Gastrocnemius medialis (tissue), 4 donors: Measurements from ENCODE around the gene CD96. TPM values are rescaled to one million over a fixed set of nuclear protein-coding genes. Genes with fewer than 3 reads are reported as not detected.

ENCODE experiments used
- ATAC-seq, 2 donors: fragments of 150-250 bp; one replicate each; pipeline ENCODE4 v1.9.1; 2016
- DNase-seq, 2 donors: peaks; one replicate each; pipeline ENCODE4 v3.0.0-alpha.2; 2019
- H3K27ac ChIP-seq, 4 donors: fragments of 200-600 bp; sonication (generic); 1 replicate in 1 of 4; 2 replicates in 3 of 4; pipeline ENCODE4 v1.5.1; 2016 to 2018; ENCODE audit warnings: mild to moderate bottlenecking in 2 of 4, moderate library complexity in 1 of 4
- H3K27me3 ChIP-seq, 3 donors: fragments of 200-600 bp; sonication (generic) in 2 of 3; 1 replicate in 1 of 3; 2 replicates in 2 of 3; pipeline versions ENCODE4 v1.5.1 to v1.6.0; 2016 to 2019; ENCODE audit warnings: mild to moderate bottlenecking in 1 of 3, moderate library complexity in 1 of 3
- H3K36me3 ChIP-seq, 2 donors: fragments of 200-600 bp; sonication (generic) in 1 of 2; one replicate each; pipeline ENCODE4 v1.5.1; 2017 to 2018
- H3K4me1 ChIP-seq, 2 donors: fragments of 200-600 bp; sonication (generic) in 1 of 2; one replicate each; pipeline ENCODE4 v1.5.1; 2016 to 2017; ENCODE audit warnings: mild to moderate bottlenecking in 2 of 2
- H3K4me3 ChIP-seq, 4 donors: fragments of 200-600 bp; sonication (generic) in 3 of 4; 1 replicate in 1 of 4; 2 replicates in 3 of 4; pipeline ENCODE4 v1.5.1; 2016 to 2019; ENCODE audit warnings: mild to moderate bottlenecking in 2 of 4
- H3K9me3 ChIP-seq, 3 donors: fragments of 200-600 bp; sonication (generic) in 2 of 3; 1 replicate in 1 of 3; 2 replicates in 2 of 3; pipeline ENCODE4 v1.5.1; 2016 to 2019
- POLR2A ChIP-seq, 2 donors: fragments of 450-650 bp; IDR thresholded peaks; one replicate each; pipeline ENCODE4 v1.6.1; 2017; ENCODE audit warnings: antibody characterized with exemption in 2 of 2, mild to moderate bottlenecking in 2 of 2, moderate library complexity in 2 of 2
- in situ Hi-C, 4 donors: fragments of 200-750 bp; cut with MboI; loops; one replicate each; pipeline versions ENCODE4 v1.15.0 to v1.8.0; 2017; ENCODE audit warnings: low sequenced_read_pairs in 4 of 4
- intact Hi-C: fragments of 100-400 bp; cut with DNase I; formaldehyde crosslinking; loops from one replicate; pipeline ENCODE4 v1.15.1; 2023; ENCODE audit warnings: low total_unique reads
- total RNA-seq, 4 donors: library from RNA; depleted of rRNA; stranded (reverse); fragments of >200 nt; gene quantifications; one replicate each; pipeline versions ENCODE4 v1.1.0 to v1.2.3, GENCODE V29; 2016
- TF ChIP-seq, protein P1 (sequence below), 5 experiments: fragments of 450-650 bp in 3 of 5; fragments of 200-600 bp in 2 of 5; sonication (generic) in 2 of 5; IDR thresholded peaks in 4 of 5; conservative IDR thresholded peaks in 1 of 5; 1 replicate in 4 of 5; 2 replicates in 1 of 5; pipeline ENCODE4 v1.5.1; 2016 to 2019; ENCODE audit warnings: antibody characterized with exemption in 5 of 5, mild to moderate bottlenecking in 3 of 5, moderate library complexity in 3 of 5

The CD96 gene, protein sequence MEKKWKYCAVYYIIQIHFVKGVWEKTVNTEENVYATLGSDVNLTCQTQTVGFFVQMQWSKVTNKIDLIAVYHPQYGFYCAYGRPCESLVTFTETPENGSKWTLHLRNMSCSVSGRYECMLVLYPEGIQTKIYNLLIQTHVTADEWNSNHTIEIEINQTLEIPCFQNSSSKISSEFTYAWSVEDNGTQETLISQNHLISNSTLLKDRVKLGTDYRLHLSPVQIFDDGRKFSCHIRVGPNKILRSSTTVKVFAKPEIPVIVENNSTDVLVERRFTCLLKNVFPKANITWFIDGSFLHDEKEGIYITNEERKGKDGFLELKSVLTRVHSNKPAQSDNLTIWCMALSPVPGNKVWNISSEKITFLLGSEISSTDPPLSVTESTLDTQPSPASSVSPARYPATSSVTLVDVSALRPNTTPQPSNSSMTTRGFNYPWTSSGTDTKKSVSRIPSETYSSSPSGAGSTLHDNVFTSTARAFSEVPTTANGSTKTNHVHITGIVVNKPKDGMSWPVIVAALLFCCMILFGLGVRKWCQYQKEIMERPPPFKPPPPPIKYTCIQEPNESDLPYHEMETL
- total RNA-seq, result under 1 TPM in 1 of 4 donors, not detected in 3; 0.85 TPM

DNA sequence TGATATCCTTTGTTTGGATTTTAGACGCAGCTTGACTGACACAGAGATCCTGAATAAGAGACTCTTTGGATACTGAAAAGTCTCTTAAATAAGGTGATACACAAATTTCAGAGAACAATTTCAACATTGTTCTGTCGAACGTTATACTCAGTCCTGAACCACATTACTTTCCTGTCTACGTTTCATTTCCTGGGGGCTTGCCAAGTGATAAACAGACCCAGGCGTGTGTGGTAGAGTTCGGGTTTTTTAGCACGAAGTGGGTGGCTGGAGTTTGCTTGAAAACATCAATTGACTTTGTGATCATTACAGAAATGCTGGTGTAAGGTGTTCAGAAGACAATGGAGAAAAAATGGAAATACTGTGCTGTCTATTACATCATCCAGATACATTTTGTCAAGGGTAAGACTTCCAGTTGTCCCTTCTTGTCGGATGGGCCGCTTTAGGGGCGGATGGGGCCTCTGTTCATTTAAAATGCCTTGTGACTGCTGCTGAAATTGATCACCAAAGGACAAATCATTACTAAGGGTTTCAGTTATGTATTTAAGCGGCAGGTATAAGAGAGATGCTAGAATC, at the start of gene CD96:
Gene CD96 (plus strand): TSS at position 287 of the 573 bp plus-strand sequence. CDS start 52 bp downstream, at position 339.
- H3K36me3 ChIP-seq, result no peaks in the 10 kb centered on the region
- H3K9me3 ChIP-seq, result no peaks in the 10 kb centered on the region
- no peak within 1 kb of the TSS for H3K4me3 ChIP-seq
- ATAC-seq, result no peak
- TF ChIP-seq POLR2A (IDR thresholded peaks at IDR 0.05), result no peak
- TF ChIP-seq, protein P1, sequence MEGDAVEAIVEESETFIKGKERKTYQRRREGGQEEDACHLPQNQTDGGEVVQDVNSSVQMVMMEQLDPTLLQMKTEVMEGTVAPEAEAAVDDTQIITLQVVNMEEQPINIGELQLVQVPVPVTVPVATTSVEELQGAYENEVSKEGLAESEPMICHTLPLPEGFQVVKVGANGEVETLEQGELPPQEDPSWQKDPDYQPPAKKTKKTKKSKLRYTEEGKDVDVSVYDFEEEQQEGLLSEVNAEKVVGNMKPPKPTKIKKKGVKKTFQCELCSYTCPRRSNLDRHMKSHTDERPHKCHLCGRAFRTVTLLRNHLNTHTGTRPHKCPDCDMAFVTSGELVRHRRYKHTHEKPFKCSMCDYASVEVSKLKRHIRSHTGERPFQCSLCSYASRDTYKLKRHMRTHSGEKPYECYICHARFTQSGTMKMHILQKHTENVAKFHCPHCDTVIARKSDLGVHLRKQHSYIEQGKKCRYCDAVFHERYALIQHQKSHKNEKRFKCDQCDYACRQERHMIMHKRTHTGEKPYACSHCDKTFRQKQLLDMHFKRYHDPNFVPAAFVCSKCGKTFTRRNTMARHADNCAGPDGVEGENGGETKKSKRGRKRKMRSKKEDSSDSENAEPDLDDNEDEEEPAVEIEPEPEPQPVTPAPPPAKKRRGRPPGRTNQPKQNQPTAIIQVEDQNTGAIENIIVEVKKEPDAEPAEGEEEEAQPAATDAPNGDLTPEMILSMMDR (IDR thresholded peaks at IDR 0.05 in 4 of 5, conservative IDR thresholded peaks at IDR 0.05 in 1 of 5), result no peak
- DNase-seq, result no peak
- H3K27me3 ChIP-seq, result peaks cover 0 to 4% (median 0%) of the 10 kb centered on the region in 3 donors
- intact Hi-C loops (no loop called here), in situ Hi-C loops (no loop called here)
- H3K4me1 ChIP-seq, result no peaks in the 10 kb centered on the region
- H3K27ac ChIP-seq, result no peak within 1 kb of the TSS

DNA sequence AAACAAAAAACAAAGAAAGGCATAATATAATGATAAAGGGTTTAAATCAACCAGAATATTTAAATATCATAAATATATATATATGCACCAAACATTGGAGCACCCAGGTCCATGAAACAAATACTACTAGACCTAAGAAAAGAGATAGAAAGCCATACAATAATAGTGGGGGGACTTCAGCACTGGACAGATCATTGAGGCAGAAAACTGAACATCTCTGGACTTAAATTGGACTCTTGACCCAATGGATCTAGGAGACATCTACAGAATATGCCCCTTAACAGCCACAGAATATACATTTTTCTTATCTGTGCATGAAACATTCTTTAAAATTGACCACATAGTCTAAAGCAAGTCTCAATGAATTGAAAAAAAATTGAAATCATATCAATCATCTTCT, 48.7 kb upstream of the CD96 start:
- Histone ChIP-seq H3K27me3 (no peaks in the 10 kb centered on the region), H3K4me1 (no peaks in the 10 kb centered on the region), H3K27ac (no peak overlapping the region), H3K9me3 (no peaks in the 10 kb centered on the region), H3K36me3 (no peaks in the 10 kb centered on the region), H3K4me3 (no peak overlapping the region)
- ATAC-seq, result no peak
- intact Hi-C loops (no loop called here), in situ Hi-C loops (no loop called here)
- TF ChIP-seq POLR2A (IDR thresholded peaks at IDR 0.05), result no peak
- TF ChIP-seq, protein P1 (IDR thresholded peaks at IDR 0.05 in 4 of 5, conservative IDR thresholded peaks at IDR 0.05 in 1 of 5), result no peak
- DNase-seq, result no peak

DNA sequence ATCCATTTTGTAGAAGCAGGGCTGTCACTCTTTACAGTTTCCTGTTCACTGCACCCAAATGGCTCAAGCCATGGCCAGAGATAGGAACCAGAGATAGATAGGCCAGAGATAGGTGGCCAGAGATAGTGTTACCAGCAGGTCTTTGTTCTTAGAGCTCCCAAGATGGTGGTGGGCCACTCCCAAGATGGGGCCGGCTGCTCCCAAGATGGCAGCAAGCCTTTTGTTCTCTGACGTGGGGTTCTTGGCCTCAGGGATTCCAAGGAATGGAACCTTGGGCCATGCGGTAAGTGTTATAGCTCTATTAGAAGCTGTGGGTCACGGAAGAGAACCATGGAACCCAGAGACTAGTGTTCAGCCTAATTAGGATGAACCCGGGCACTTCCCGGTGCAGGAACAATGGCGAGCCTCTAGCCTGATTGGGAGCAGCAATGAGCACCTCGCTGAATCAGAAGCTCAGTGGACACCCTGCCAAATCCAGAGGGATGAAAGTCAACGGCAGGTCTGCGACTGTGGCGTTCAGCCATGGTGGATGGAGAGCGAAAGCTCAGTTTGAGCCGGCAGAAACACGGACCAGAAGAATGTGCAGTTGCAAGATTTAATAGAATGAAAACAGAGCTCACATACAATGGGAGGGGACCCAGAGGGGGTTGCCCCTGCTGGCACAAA, 45.0 kb upstream of the CD96 start:
- H3K36me3 ChIP-seq, result no peaks in the 10 kb centered on the region
- no peaks in the 10 kb centered on the region for H3K9me3 ChIP-seq
- ATAC-seq (no peak), DNase-seq (no peak)
- intact Hi-C loops, result no loop called here
- no peak overlapping the region for H3K4me3 ChIP-seq
- no peak for TF ChIP-seq POLR2A (IDR thresholded peaks at IDR 0.05)
- TF ChIP-seq, protein P1 (IDR thresholded peaks at IDR 0.05 in 4 of 5, conservative IDR thresholded peaks at IDR 0.05 in 1 of 5), result no peak
- in situ Hi-C loops, result no loop called here
- H3K4me1 ChIP-seq, result no peaks in the 10 kb centered on the region
- no peak overlapping the region for H3K27ac ChIP-seq
- no peaks in the 10 kb centered on the region for H3K27me3 ChIP-seq

DNA sequence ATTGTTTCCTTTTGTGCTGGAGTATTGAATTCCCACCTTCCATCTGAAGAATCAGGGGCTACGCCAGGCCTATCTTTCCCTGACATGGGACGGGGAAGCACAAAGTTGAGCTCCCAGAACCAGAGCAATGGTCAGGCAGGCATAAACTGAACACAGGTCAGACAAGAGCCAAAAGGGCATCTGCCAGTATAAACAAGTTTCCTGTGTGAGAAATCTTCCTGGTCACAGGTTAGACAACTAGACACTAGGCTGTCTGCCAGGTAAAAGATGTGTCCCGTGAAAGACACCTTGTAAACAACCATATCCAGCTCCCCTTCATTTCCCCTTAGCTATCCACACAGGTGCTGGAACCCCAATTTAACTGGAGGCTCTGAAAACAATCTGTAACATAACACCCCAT, 44.0 kb upstream of the CD96 start:
- DNase-seq (no peak), ATAC-seq (no peak)
- H3K27ac ChIP-seq, result no peak overlapping the region
- H3K4me3 ChIP-seq, result no peak overlapping the region
- no peaks in the 10 kb centered on the region for H3K9me3 ChIP-seq
- in situ Hi-C loops (no loop called here), intact Hi-C loops (no loop called here)
- no peak for TF ChIP-seq POLR2A (IDR thresholded peaks at IDR 0.05)
- TF ChIP-seq, protein P1 (IDR thresholded peaks at IDR 0.05 in 4 of 5, conservative IDR thresholded peaks at IDR 0.05 in 1 of 5), result no peak
- no peaks in the 10 kb centered on the region for H3K27me3 ChIP-seq
- H3K4me1 ChIP-seq, result no peaks in the 10 kb centered on the region
- H3K36me3 ChIP-seq, result no peaks in the 10 kb centered on the region
